RWPE1 (cell line): ENCODE data around the gene PPIL3.

Experiments used
- CTCF ChIA-PET: fragments of 350-600 bp; sonication (Branson Sonifier 250); formaldehyde crosslinking; extraction: SDS; loops from one replicate; lab custom pipeline; 2021; lab: Yijun Ruan, JAX
- POLR2A ChIA-PET: fragments of 400-600 bp; formaldehyde crosslinking; extraction: SDS; loops from one replicate; lab custom pipeline; 2020; ENCODE audit warnings: antibody characterized with exemption; ENCODE audit not compliant: low non-redundant PET; lab: Yijun Ruan, JAX
- DNase-seq: peaks from one replicate; pipeline ENCODE4 v3.0.0; 2012; ENCODE audit warnings: low spot score
- H3K27ac ChIP-seq: fragments of 450-650 bp; 2 replicates; pipeline ENCODE4 v1.5.1; 2017
- CTCF ChIP-seq: fragments of 450-650 bp; conservative IDR thresholded peaks from 2 replicates; pipeline ENCODE4 v1.5.1; 2017; ENCODE audit warnings: low read depth, mild to moderate bottlenecking

Gene PPIL3

GRCh38 chr2:200862532-200863000 is 26.3 kb downstream of the PPIL3 start:
- ChIA-PET CTCF (no interaction called here), POLR2A (no interaction called here)
- no peak overlapping the region for H3K27ac ChIP-seq
- no peak for DNase-seq
- no peak for TF ChIP-seq CTCF

- no peak overlapping the region for H3K27ac ChIP-seq
- ChIA-PET POLR2A (no interaction called here), CTCF (interaction anchor here (1.0 kb wide), 1 partner anchor 148 kb away, joined by 3 read pairs; no protein-coding TSS in a partner anchor)
Measured at GRCh38 chr2:200861617-200862155, 27.2 kb downstream of the PPIL3 start.

GRCh38 chr2:200860092-200860795 is 28.6 kb downstream of the PPIL3 start:
- CTCF ChIA-PET, result interaction anchor here (0.6 to 0.7 kb wide), 2 partner anchors 59 to 305 kb away, joined by 3 read pairs; no protein-coding TSS in a partner anchor
- TF ChIP-seq CTCF, result no peak
- no peak for DNase-seq
- POLR2A ChIA-PET, result no interaction called here
- no peak overlapping the region for H3K27ac ChIP-seq

More at GRCh38 chr2:200861617-200862155, 27.2 kb downstream of the PPIL3 start:
- no peak for TF ChIP-seq CTCF
- DNase-seq, result no peak

GRCh38 chr2:200856806-200857205 is 32.1 kb downstream of the PPIL3 start:
- TF ChIP-seq CTCF, result no peak
- POLR2A ChIA-PET, result no interaction called here
- CTCF ChIA-PET, result no interaction called here
- H3K27ac ChIP-seq, result no peak overlapping the region
- no peak for DNase-seq

GRCh38 chr2:200852605-200853004 is 36.3 kb downstream of the PPIL3 start:
- DNase-seq, result no peak
- no peak overlapping the region for H3K27ac ChIP-seq
- TF ChIP-seq CTCF, result no peak
- ChIA-PET CTCF (interaction anchor here (0.6 kb wide), 1 partner anchor 76 kb away, joined by 3 read pairs; no protein-coding TSS in a partner anchor), POLR2A (interaction anchor here (0.6 kb wide), 1 partner anchor 34 kb away, joined by 5 read pairs; no protein-coding TSS in a partner anchor)

- POLR2A ChIA-PET, result no interaction called here
- H3K27ac ChIP-seq, result peak overlapping the region; percentile 28; the same call in 1 of the 2 replicates
- CTCF ChIA-PET, result interaction anchor here (0.6 kb wide), 2 partner anchors 75 to 238 kb away, joined by 3 to 4 read pairs; no protein-coding TSS in a partner anchor
Measured at GRCh38 chr2:200851398-200852248, 37.3 kb downstream of the PPIL3 start.

More at GRCh38 chr2:200851398-200852248, 37.3 kb downstream of the PPIL3 start:
- DNase-seq, result no peak
- TF ChIP-seq CTCF, result no peak
